HepG2 (cell line): ENCODE data around the gene GALR3. TPM values are rescaled to one million over a fixed set of nuclear protein-coding genes. Genes with fewer than 3 reads are reported as not detected.
A peak's percentile ranks its signal among the peaks of the same experiment; 100 is the strongest.

Experiments
- EZH2 ChIP-seq: conservative IDR thresholded peaks from 2 replicates; pipeline ENCODE4 v1.6.1; 2012; ENCODE audit warnings: mild to moderate bottlenecking, low read depth, low read length, moderate library complexity
- FLYWCH1 ChIP-seq: sonication (generic); formaldehyde crosslinking; IDR thresholded peaks from 2 replicates; pipeline ENCODE4 v1.8.1; 2023; ENCODE audit warnings: mild to moderate bottlenecking, missing genetic modification reagents
- KLF11 ChIP-seq: IDR thresholded peaks from 2 replicates; pipeline ENCODE4 v1.6.1; 2016; ENCODE audit warnings: missing compliant biosample characterization
- NCOA2 ChIP-seq: sonication (generic); formaldehyde crosslinking; IDR thresholded peaks from 2 replicates; pipeline ENCODE4 v1.8.0; 2022; ENCODE audit warnings: inconsistent platforms
- NFKB2 ChIP-seq: sonication (generic); formaldehyde crosslinking; IDR thresholded peaks from 2 replicates; pipeline ENCODE4 v1.4.0; 2020; ENCODE audit warnings: missing genetic modification reagents, borderline replicate concordance
- NR2F1 ChIP-seq, 2 experiments: fragments of 450-650 bp in 1 of 2; formaldehyde crosslinking in 1 of 2; IDR thresholded peaks; 2 replicates each; pipeline versions ENCODE4 v1.5.0 to v1.6.1; 2016 to 2020; ENCODE audit warnings: mild to moderate bottlenecking in 1 of 2, missing compliant biosample characterization in 1 of 2, missing genetic modification reagents in 1 of 2, moderate library complexity in 1 of 2
- SP2 ChIP-seq: sonication (generic); formaldehyde crosslinking; IDR thresholded peaks from 2 replicates; pipeline ENCODE4 v1.5.1; 2020; ENCODE audit warnings: mild to moderate bottlenecking, missing genetic modification reagents
- YEATS4 ChIP-seq: sonication (generic); formaldehyde crosslinking; IDR thresholded peaks from 2 replicates; pipeline ENCODE4 v1.4.0; 2020; ENCODE audit warnings: missing genetic modification reagents, borderline replicate concordance
- ZBTB7A ChIP-seq: sonication (generic); formaldehyde crosslinking; IDR thresholded peaks from 2 replicates; pipeline ENCODE4 v1.8.0; 2022; ENCODE audit warnings: mild to moderate bottlenecking, missing genetic modification reagents
- ZFX ChIP-seq: sonication (generic); formaldehyde crosslinking; IDR thresholded peaks from 2 replicates; pipeline ENCODE4 v1.4.0; 2020; ENCODE audit warnings: mild to moderate bottlenecking, low read depth, missing genetic modification reagents, moderate library complexity
- ZNF10 ChIP-seq: sonication (generic); formaldehyde crosslinking; IDR thresholded peaks from 2 replicates; pipeline ENCODE4 v1.4.0; 2020; ENCODE audit warnings: mild to moderate bottlenecking, low read depth, missing genetic modification reagents, borderline replicate concordance
- ZNF605 ChIP-seq: sonication (generic); formaldehyde crosslinking; IDR thresholded peaks from 2 replicates; pipeline ENCODE4 v1.8.0; 2022; ENCODE audit warnings: mild to moderate bottlenecking, missing genetic modification reagents
- polyA plus RNA-seq, 8 experiments: library from polyadenylated mRNA; depleted of rRNA in 3 of 8; stranded (reverse) in 7 of 8; unstranded in 1 of 8; fragments of >200 nt; fragmentation: Illumina TruSeq in 4 of 8; extraction: Trizol in 4 of 8; gene quantifications; 2 replicates each; pipeline versions ENCODE4 v1.2.1 to v1.2.3, GENCODE V29; 2011 to 2016; ENCODE audit warnings: low read depth in 4 of 8, missing spikeins in 1 of 8, mixed read lengths in 1 of 8; ENCODE audit not compliant: insufficient read depth in 1 of 8
- total RNA-seq, 5 experiments: library from RNA; depleted of rRNA; stranded (reverse); fragments of >200 nt; fragmentation: Illumina TruSeq; extraction: Trizol; gene quantifications; 2 replicates each; pipeline ENCODE4 v1.2.3, GENCODE V29; 2016; ENCODE audit warnings: low read depth in 1 of 5
- TF ChIP-seq, protein P1 (sequence below): sonication (generic); formaldehyde crosslinking; IDR thresholded peaks from 2 replicates; pipeline ENCODE4 v1.4.0; 2020; ENCODE audit warnings: missing genetic modification reagents, borderline replicate concordance
- TF ChIP-seq, protein P2 (sequence below): sonication (generic); formaldehyde crosslinking; IDR thresholded peaks from 2 replicates; pipeline ENCODE4 v1.5.0; 2020; ENCODE audit warnings: mild to moderate bottlenecking, missing genetic modification reagents
- TF ChIP-seq, protein P3 (sequence below): sonication (generic); formaldehyde crosslinking; IDR thresholded peaks from 2 replicates; pipeline ENCODE4 v1.5.1; 2020; ENCODE audit warnings: mild to moderate bottlenecking, missing genetic modification reagents
- TF ChIP-seq, protein P4 (sequence below): IDR thresholded peaks from 2 replicates; pipeline ENCODE4 v1.6.1; 2016; ENCODE audit warnings: low read depth

GALR3 gene
- total and polyA plus RNA-seq, 2 of the 13 experiments (the other 11 are each of a cell fraction or from before 2014, with no cell fraction given), result 0.13 TPM; not detected in 1

DNA sequence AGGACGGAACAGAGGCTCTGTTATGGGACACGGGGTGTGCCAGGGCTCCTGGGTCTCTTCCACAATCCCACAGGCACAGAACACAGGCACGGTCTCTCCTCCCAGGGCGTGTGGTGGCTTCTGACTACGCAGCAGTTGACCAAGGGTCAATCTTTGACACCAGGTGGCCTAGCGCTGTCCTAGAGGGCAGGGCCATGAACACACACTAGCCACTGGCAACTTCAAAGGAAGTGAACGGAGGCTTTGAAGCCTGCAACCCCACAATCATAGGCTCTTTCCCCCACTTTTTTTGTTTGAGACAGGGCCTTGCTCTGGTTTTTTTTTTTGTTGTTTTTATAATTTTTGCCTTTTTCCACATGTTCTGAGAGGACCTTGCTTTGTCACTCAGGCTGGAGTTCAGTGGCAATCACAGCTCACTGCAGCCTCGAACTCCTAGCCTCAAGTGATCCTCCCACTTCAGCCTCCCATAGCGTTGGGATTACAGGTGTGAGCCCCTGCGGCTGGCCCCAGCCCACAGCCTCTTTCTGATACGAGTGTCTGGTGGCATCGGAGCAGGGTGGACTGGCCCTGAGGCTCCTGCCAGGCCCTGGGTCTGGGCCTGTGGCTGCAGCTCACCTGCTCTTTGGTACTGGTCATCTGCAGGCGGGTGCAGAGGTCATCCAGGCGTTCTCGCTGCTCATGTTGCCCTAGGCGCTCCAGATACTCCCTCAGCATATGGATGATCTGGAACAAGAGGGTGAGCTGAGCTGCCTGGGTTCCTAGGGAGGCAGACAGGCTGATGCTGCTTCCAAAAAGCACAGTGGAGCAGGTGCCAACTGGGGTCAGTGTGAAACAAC lies 9.1 kb downstream of the GALR3 start (continued):
- TF ChIP-seq, protein P1, sequence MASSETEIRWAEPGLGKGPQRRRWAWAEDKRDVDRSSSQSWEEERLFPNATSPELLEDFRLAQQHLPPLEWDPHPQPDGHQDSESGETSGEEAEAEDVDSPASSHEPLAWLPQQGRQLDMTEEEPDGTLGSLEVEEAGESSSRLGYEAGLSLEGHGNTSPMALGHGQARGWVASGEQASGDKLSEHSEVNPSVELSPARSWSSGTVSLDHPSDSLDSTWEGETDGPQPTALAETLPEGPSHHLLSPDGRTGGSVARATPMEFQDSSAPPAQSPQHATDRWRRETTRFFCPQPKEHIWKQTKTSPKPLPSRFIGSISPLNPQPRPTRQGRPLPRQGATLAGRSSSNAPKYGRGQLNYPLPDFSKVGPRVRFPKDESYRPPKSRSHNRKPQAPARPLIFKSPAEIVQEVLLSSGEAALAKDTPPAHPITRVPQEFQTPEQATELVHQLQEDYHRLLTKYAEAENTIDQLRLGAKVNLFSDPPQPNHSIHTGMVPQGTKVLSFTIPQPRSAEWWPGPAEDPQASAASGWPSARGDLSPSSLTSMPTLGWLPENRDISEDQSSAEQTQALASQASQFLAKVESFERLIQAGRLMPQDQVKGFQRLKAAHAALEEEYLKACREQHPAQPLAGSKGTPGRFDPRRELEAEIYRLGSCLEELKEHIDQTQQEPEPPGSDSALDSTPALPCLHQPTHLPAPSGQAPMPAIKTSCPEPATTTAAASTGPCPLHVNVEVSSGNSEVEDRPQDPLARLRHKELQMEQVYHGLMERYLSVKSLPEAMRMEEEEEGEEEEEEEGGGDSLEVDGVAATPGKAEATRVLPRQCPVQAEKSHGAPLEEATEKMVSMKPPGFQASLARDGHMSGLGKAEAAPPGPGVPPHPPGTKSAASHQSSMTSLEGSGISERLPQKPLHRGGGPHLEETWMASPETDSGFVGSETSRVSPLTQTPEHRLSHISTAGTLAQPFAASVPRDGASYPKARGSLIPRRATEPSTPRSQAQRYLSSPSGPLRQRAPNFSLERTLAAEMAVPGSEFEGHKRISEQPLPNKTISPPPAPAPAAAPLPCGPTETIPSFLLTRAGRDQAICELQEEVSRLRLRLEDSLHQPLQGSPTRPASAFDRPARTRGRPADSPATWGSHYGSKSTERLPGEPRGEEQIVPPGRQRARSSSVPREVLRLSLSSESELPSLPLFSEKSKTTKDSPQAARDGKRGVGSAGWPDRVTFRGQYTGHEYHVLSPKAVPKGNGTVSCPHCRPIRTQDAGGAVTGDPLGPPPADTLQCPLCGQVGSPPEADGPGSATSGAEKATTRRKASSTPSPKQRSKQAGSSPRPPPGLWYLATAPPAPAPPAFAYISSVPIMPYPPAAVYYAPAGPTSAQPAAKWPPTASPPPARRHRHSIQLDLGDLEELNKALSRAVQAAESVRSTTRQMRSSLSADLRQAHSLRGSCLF (CRISPR knock-in tag), result no peak
- peak; percentile 46 for TF ChIP-seq ZFX (CRISPR knock-in tag)
- no peak for TF ChIP-seq ZNF10
- peak; percentile 28; the same call in 1 of the 2 replicates for TF ChIP-seq NCOA2 (CRISPR knock-in tag)
- TF ChIP-seq ZNF605 (CRISPR knock-in tag), result no peak
- TF ChIP-seq NFKB2 (CRISPR knock-in tag), result no peak
- no peak for TF ChIP-seq NR2F1 (CRISPR knock-in tag; IDR thresholded peaks at IDR 0.05)
- TF ChIP-seq SP2 (CRISPR knock-in tag), result no peak
- TF ChIP-seq, protein P2, sequence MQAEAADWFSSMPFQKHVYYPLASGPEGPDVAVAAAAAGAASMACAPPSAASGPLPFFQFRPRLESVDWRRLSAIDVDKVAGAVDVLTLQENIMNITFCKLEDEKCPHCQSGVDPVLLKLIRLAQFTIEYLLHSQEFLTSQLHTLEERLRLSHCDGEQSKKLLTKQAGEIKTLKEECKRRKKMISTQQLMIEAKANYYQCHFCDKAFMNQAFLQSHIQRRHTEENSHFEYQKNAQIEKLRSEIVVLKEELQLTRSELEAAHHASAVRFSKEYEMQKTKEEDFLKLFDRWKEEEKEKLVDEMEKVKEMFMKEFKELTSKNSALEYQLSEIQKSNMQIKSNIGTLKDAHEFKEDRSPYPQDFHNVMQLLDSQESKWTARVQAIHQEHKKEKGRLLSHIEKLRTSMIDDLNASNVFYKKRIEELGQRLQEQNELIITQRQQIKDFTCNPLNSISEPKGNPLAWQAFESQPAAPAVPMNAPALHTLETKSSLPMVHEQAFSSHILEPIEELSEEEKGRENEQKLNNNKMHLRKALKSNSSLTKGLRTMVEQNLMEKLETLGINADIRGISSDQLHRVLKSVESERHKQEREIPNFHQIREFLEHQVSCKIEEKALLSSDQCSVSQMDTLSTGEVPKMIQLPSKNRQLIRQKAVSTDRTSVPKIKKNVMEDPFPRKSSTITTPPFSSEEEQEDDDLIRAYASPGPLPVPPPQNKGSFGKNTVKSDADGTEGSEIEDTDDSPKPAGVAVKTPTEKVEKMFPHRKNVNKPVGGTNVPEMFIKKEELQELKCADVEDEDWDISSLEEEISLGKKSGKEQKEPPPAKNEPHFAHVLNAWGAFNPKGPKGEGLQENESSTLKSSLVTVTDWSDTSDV (CRISPR knock-in tag), result no peak
- TF ChIP-seq YEATS4 (CRISPR knock-in tag), result no peak
- TF ChIP-seq EZH2, result no peak
- TF ChIP-seq FLYWCH1, result no peak
- TF ChIP-seq, protein P3, sequence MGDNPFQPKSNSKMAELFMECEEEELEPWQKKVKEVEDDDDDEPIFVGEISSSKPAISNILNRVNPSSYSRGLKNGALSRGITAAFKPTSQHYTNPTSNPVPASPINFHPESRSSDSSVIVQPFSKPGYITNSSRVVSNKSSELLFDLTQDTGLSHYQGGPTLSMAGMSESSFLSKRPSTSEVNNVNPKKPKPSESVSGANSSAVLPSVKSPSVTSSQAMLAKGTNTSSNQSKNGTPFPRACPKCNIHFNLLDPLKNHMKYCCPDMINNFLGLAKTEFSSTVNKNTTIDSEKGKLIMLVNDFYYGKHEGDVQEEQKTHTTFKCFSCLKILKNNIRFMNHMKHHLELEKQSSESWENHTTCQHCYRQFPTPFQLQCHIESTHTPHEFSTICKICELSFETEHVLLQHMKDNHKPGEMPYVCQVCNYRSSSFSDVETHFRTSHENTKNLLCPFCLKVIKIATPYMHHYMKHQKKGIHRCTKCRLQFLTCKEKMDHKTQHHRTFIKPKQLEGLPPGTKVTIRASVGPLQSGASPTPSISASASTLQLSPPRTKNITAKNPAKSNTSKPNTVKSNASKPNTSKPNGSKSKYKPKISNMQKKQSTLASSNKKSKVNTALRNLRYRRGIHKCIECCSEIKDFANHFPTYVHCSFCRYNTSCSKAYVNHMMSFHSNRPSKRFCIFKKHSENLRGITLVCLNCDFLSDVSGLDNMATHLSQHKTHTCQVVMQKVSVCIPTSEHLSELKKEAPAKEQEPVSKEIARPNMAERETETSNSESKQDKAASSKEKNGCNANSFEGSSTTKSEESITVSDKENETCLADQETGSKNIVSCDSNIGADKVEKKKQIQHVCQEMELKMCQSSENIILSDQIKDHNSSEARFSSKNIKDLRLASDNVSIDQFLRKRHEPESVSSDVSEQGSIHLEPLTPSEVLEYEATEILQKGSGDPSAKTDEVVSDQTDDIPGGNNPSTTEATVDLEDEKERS (CRISPR knock-in tag), result no peak; the same call in 1 of the 2 replicates
- TF ChIP-seq, protein P4, sequence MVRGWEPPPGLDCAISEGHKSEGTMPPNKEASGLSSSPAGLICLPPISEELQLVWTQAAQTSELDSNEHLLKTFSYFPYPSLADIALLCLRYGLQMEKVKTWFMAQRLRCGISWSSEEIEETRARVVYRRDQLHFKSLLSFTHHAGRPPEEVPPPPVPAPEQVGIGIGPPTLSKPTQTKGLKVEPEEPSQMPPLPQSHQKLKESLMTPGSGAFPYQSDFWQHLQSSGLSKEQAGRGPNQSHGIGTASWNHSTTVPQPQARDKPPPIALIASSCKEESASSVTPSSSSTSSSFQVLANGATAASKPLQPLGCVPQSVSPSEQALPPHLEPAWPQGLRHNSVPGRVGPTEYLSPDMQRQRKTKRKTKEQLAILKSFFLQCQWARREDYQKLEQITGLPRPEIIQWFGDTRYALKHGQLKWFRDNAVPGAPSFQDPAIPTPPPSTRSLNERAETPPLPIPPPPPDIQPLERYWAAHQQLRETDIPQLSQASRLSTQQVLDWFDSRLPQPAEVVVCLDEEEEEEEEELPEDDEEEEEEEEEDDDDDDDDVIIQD (CRISPR knock-in tag), result no peak
- no peak for TF ChIP-seq KLF11 (CRISPR knock-in tag)
- TF ChIP-seq ZBTB7A, result no peak
